Cardiac ventricle fibroblast (primary cell): ENCODE measurements around the gene USP5. TPM values are rescaled to one million over a fixed set of nuclear protein-coding genes. Genes with fewer than 3 reads are reported as not detected.

Experiments
- total RNA-seq: library from RNA; depleted of rRNA; stranded (reverse); fragments of >200 nt; gene quantifications from 2 replicates; pipeline ENCODE4 v1.2.3, GENCODE V29; 2015

Gene USP5, protein sequence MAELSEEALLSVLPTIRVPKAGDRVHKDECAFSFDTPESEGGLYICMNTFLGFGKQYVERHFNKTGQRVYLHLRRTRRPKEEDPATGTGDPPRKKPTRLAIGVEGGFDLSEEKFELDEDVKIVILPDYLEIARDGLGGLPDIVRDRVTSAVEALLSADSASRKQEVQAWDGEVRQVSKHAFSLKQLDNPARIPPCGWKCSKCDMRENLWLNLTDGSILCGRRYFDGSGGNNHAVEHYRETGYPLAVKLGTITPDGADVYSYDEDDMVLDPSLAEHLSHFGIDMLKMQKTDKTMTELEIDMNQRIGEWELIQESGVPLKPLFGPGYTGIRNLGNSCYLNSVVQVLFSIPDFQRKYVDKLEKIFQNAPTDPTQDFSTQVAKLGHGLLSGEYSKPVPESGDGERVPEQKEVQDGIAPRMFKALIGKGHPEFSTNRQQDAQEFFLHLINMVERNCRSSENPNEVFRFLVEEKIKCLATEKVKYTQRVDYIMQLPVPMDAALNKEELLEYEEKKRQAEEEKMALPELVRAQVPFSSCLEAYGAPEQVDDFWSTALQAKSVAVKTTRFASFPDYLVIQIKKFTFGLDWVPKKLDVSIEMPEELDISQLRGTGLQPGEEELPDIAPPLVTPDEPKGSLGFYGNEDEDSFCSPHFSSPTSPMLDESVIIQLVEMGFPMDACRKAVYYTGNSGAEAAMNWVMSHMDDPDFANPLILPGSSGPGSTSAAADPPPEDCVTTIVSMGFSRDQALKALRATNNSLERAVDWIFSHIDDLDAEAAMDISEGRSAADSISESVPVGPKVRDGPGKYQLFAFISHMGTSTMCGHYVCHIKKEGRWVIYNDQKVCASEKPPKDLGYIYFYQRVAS
- total RNA-seq: 43.2 and 48.2 TPM in 2 replicates

GRCh38 chr12:6851921-6852650 is at the start of gene USP5:
USP5 (plus strand) TSS chr12:6852150; CDS start chr12:6852180, 30 bp downstream.

GRCh38 chr12:6821591-6822425 is 30.1 kb upstream of the USP5 start, which contains the start of gene GPR162:
GPR162 (plus strand) TSS chr12:6821821; CDS start chr12:6823899, 2,078 bp downstream.

DNA sequence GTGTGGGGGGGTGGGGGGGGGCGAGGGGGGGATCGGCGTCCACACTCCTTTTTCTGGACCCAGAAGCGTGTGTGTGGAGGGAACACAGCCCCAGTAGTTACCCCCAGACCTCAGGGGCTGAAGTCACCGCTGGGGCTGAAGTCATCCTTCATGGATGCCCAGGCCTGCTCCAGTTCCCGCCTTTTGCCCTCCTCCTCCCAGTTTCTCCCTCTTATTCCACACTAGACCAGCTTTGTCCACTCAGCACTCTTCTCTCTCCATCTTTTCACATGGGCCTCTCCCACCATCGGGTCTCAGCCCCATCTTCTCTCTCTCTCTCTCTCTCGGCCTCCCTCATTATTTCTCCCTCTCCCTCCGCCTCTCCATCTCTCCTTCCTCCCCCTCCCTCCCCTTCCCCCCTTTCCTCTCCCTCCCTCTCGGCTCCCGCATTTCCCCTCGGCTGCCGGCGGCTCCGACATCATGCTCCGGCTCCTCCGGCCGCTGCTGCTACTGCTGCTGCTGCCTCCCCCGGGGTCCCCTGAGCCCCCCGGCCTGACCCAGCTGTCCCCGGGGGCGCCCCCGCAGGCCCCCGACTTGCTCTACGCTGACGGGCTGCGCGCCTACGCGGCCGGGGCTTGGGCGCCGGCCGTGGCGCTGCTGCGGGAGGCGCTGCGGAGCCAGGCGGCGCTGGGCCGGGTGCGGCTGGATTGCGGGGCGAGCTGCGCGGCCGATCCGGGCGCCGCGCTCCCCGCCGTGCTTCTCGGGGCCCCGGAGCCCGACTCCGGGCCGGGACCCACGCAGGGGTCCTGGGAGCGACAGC is 23.8 kb upstream of the USP5 start, which contains the start of gene P3H3:
Gene P3H3 (plus strand): TSS at position 426 of the 799 bp plus-strand sequence. CDS start 34 bp downstream, at position 460.

DNA sequence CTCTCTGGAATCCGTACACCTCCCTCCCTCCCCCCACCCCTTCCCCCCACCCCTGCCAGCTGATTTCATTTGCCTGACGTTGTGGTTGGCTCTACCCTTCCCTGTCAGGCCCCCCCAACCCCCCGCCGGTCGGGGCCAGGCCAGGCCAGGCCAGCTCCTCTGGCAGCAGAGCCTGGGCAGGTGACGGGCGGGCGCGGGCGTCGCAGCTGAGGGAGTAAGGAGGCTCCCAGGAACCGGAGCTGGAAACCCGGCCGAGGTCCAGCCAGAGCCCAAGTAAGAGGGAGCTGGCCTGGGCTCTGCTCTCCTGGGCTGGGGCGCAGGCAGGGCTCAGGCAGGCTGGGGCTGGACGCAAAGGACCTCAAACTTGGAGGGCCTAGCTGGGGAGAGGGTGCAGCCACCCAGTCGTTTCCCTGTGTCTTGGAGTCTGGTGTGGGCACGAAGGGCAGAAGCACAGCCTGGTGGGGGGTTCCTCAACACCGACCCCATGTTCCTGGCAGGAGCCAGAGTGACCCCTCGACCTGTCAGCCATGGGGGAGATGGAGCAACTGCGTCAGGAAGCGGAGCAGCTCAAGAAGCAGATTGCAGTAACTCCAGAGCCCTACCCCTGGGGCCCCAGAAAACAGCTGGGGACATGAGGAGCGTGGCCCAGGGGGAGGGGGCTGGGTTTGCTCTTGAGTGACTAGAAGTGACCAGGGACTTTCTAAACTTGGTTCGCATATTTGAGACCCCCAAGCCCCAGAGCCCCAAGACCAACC is 11.0 kb upstream of the USP5 start, which contains the start of gene GNB3:
Gene GNB3 (plus strand): TSS at position 165 of the 755 bp plus-strand sequence. CDS start 363 bp downstream, at position 528.

GRCh38 chr12:6851153-6851920 is 613 bp upstream of the USP5 start, which contains the start of gene CDCA3:
CDCA3 (minus strand) TSS chr12:6851286; CDS start chr12:6850952, 334 bp downstream.

GRCh38 chr12:6867413-6868210 is 15.7 kb downstream of the USP5 start, which contains the start of gene TPI1:
TPI1 (plus strand) TSS chr12:6867531; CDS start chr12:6867567, 36 bp downstream.

GRCh38 chr12:6873094-6874014 is 21.4 kb downstream of the USP5 start, which contains the start of gene SPSB2:
SPSB2 (minus strand) TSS chr12:6873303; CDS start chr12:6872901, 402 bp downstream.

DNA sequence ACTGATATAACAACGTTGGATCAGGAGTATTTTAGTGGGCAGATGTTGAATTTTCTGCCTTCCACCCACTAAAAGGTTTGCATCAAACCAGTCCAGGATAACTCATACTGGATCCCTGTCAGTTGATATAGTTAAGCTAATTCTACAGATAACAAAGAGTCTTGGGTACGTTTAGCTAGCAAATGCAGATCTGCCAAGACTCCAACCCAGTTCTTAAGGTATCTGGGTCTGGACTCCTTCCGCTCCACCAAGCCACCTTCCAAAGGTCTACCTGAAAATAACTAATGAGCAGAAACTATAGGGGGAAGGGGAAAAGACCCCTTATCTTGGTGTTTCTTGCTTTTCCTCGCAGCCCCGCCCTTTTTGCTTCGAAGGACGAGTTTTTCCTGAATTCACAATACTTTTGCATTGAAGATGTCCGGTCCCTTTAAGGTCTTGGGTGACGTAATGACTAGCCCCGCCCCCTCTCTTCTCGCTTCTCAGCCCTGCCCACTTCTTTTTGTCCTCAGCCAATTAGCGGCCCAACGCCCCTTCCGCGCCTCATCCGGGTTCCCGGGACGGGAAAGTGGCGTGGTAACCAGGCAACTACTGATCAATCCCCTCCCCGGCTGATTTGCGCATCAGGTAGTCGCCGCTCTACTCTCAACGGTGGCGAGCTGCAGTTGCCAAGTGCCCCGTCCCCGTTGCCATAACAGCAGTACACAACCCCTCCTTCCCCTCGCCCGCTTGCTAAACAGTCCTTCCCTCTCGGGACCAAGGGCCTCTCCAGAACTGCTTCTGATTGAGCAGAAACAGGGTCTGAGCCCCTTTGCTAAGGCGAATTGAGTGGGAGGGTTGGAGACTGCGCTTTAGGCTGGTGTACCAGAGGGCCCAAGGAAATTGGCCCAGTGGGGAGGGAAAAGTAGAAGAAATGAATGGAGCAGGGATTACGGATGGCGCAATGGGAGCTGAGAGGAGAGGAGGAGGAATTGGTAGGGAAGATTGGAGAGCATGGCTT is 52.6 kb downstream of the USP5 start, which contains the start of gene LRRC23:
Gene LRRC23 (plus strand): TSS at position 543 of the 997 bp plus-strand sequence. CDS start 812 bp downstream, outside the sequence.

DNA sequence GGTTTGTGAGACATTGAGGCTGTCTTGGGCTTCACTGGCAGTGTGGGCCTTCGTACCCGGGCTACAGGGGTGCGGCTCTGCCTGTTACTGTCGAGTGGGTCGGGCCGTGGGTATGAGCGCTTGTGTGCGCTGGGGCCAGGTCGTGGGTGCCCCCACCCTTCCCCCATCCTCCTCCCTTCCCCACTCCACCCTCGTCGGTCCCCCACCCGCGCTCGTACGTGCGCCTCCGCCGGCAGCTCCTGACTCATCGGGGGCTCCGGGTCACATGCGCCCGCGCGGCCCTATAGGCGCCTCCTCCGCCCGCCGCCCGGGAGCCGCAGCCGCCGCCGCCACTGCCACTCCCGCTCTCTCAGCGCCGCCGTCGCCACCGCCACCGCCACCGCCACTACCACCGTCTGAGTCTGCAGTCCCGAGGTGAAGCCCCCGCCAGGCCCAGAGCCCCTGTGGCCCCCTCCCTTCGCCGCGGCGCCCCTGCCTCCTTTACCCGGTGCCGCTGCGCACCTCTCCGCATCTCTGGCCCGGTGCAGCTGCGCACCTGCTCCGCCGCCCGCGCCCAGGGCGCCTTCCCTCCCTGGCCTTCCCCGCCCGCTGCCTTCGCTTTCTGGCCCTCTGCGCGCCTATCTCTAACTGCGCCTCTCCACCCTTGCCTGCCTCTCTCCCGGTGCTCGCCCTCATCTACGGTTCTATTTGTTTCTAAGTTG is 62.4 kb downstream of the USP5 start, which contains the start of gene ENO2:
Gene ENO2 (plus strand): TSS at position 335 of the 701 bp plus-strand sequence. CDS start 1,253 bp downstream, outside the sequence.

Other genes with a start within 250 kb of the USP5 start
- 125 and 162 TPM in 2 replicates for gene CHD4, start 244.8 kb upstream of the USP5 start, total RNA-seq
- gene LPAR5, start 216.2 kb upstream of the USP5 start, total RNA-seq: not detected in 2 replicates
- gene ACRBP, start 204.7 kb upstream of the USP5 start, total RNA-seq: 0.10 and 0.31 TPM in 2 replicates
- 39.3 TPM in 2 replicates for gene ING4, start 189.0 kb upstream of the USP5 start, total RNA-seq
- 20.0 and 20.5 TPM in 2 replicates for gene ZNF384, start 162.8 kb upstream of the USP5 start, total RNA-seq
- gene PIANP, start 151.3 kb upstream of the USP5 start, total RNA-seq: not detected in 2 replicates
- gene COPS7A, start 128.1 kb upstream of the USP5 start, total RNA-seq: 74.9 and 87.5 TPM in 2 replicates
- gene MLF2, start 99.0 kb upstream of the USP5 start, total RNA-seq: 124 and 127 TPM in 2 replicates
- 203 and 226 TPM in 2 replicates for gene PTMS, start 85.8 kb upstream of the USP5 start, total RNA-seq
- 0.06 and 0.10 TPM in 2 replicates for gene LAG3, start 79.6 kb upstream of the USP5 start, total RNA-seq
- gene CD4, start 62.6 kb upstream of the USP5 start, total RNA-seq: 0.49 and 0.75 TPM in 2 replicates
- gene GPR162, start 30.3 kb upstream of the USP5 start, total RNA-seq: 1.0 and 2.2 TPM in 2 replicates
- gene P3H3, start 23.7 kb upstream of the USP5 start, total RNA-seq: 66.9 and 86.2 TPM in 2 replicates
- gene GNB3, start 11.2 kb upstream of the USP5 start, total RNA-seq: 0.20 and 2.4 TPM in 2 replicates
- 0.88 and 1.8 TPM in 2 replicates for gene CDCA3, start 864 bp upstream of the USP5 start, total RNA-seq
- gene TPI1, start 15.4 kb downstream of the USP5 start, total RNA-seq: 800 and 891 TPM in 2 replicates
- 8.2 and 8.3 TPM in 2 replicates for gene SPSB2, start 21.2 kb downstream of the USP5 start, total RNA-seq
- gene LRRC23, start 52.7 kb downstream of the USP5 start, total RNA-seq: 7.3 and 16.7 TPM in 2 replicates
- 11.4 and 13.7 TPM in 2 replicates for gene ENO2, start 62.4 kb downstream of the USP5 start, total RNA-seq
- gene ATN1, start 75.8 kb downstream of the USP5 start, total RNA-seq: 74.3 and 74.9 TPM in 2 replicates
- not detected in 2 replicates for gene RNU7-1, start 91.7 kb downstream of the USP5 start, total RNA-seq
- 335 and 341 TPM in 2 replicates for gene C12orf57, start 91.9 kb downstream of the USP5 start, total RNA-seq
- 0.20 TPM in 1 of 2 replicates, not detected in the other for gene PTPN6, start 99.2 kb downstream of the USP5 start, total RNA-seq
- gene PHB2, start 118.5 kb downstream of the USP5 start, total RNA-seq: 189 and 216 TPM in 2 replicates
- gene EMG1, start 118.8 kb downstream of the USP5 start, total RNA-seq: 20.2 and 22.3 TPM in 2 replicates
- gene LPCAT3, start 166.3 kb downstream of the USP5 start, total RNA-seq: 32.1 and 35.9 TPM in 2 replicates
- gene C1S, start 208.6 kb downstream of the USP5 start, total RNA-seq: 537 and 545 TPM in 2 replicates
- 903 and 1,151 TPM in 2 replicates for gene C1R, start 240.3 kb downstream of the USP5 start, total RNA-seq